B cell (primary cell): ENCODE results near the gene CSN3.

ENCODE experiments used
- CTCF ChIP-seq: fragments of 200-600 bp; IDR thresholded peaks from one replicate; pipeline ENCODE4 v1.8.0; 2022; ENCODE audit warnings: antibody characterized with exemption, mild to moderate bottlenecking
- EZH2 ChIP-seq: IDR thresholded peaks from 2 replicates; pipeline ENCODE4 v1.6.1; 2012; ENCODE audit warnings: borderline replicate concordance, low read depth, mild to moderate bottlenecking, moderate library complexity, low read length; ENCODE audit not compliant: insufficient read depth, poor library complexity, severe bottlenecking

DNA sequence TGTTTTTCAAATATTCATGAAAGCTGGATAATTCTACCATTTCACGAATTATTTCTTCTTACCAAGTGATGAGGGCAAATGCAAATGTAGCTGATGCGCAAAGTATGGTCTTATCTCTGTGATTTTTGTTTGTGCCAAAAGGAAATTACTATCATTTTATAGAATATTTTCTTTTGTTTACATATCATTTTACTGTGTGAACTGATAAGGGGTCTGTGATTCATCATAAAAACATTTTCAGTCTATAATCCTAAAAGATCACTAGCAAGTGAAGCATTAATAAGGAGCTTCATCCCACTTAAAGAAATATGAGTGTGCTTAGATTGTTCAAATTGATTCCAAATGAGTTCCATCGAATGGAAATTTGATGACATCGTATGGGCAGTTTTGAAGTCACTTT lies 694 bp downstream of the CSN3 start:
- TF ChIP-seq CTCF (no peak), EZH2 (no peak)
